Panc1 (cell line): ENCODE measurements around the gene PRM3.

Source experiments
- POLR2AphosphoS5 ChIP-seq: IDR thresholded peaks from 2 replicates; pipeline ENCODE4 v1.6.1; 2012; ENCODE audit warnings: mild to moderate bottlenecking, low read depth, low read length, moderate library complexity
- SIN3A ChIP-seq: IDR thresholded peaks from 2 replicates; pipeline ENCODE4 v1.6.1; 2012; ENCODE audit warnings: low read depth, mild to moderate bottlenecking, low read length, moderate library complexity, borderline replicate concordance; ENCODE audit not compliant: insufficient read depth
- TF ChIP-seq, protein P1 (sequence below): fragments of 450-650 bp; IDR thresholded peaks from 2 replicates; pipeline ENCODE4 v1.5.1; 2017; ENCODE audit warnings: mild to moderate bottlenecking
- TF ChIP-seq, protein P2 (sequence below), 2 experiments: IDR thresholded peaks; 2 replicates each; pipeline ENCODE4 v1.6.1; 2011 to 2012; ENCODE audit warnings: low read depth in 2 of 2, control low read depth in 1 of 2, low read length in 1 of 2, mild to moderate bottlenecking in 1 of 2, moderate library complexity in 1 of 2; ENCODE audit not compliant: insufficient read depth in 1 of 2

DNA sequence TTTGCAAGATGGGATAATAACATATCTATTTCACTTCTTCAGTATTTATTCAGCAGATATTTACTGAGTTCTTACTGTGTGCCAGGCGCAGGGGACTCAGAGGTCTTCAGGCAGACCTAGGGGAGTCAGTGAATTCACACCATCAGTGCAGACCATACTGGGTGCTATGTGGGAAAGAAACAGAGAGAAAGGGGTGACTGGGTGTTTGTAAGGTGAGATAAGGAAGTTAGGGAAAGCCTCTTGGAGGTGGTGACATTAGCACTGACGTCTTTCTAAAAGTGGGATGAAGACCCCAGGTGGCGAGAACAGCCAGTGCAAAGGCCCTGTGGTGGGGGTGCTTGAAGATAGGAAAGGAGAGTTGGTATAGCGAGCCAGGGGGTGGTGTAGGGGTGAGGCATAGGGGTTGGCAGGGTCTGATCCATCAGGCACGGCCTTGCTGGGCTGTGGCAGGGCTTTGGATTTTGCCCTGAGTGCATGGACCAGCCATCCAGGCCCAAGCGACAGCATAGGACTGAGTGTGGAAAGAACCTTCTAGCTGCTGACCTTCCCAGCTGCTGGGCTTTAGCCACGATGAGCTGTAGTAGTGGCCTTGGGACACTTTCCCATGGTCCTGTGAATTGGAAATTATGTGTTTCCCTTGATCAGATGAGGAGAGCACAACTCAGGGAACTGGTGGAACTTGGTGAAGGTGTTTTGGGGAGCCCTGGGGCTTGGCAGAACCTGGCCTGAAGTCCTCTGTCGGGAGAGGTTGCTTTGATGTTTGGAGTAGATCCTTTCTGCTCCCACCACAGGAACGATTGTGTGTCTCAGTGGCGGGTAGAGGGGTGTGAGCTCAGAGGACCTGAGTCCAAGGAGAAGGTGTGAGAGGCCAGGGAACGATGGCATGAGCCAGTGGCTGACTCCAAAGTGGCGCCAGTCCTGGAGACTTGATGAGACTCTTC is 13.5 kb downstream of the PRM3 start:
- TF ChIP-seq, protein P1, sequence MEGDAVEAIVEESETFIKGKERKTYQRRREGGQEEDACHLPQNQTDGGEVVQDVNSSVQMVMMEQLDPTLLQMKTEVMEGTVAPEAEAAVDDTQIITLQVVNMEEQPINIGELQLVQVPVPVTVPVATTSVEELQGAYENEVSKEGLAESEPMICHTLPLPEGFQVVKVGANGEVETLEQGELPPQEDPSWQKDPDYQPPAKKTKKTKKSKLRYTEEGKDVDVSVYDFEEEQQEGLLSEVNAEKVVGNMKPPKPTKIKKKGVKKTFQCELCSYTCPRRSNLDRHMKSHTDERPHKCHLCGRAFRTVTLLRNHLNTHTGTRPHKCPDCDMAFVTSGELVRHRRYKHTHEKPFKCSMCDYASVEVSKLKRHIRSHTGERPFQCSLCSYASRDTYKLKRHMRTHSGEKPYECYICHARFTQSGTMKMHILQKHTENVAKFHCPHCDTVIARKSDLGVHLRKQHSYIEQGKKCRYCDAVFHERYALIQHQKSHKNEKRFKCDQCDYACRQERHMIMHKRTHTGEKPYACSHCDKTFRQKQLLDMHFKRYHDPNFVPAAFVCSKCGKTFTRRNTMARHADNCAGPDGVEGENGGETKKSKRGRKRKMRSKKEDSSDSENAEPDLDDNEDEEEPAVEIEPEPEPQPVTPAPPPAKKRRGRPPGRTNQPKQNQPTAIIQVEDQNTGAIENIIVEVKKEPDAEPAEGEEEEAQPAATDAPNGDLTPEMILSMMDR: no peak
- TF ChIP-seq, protein P2, sequence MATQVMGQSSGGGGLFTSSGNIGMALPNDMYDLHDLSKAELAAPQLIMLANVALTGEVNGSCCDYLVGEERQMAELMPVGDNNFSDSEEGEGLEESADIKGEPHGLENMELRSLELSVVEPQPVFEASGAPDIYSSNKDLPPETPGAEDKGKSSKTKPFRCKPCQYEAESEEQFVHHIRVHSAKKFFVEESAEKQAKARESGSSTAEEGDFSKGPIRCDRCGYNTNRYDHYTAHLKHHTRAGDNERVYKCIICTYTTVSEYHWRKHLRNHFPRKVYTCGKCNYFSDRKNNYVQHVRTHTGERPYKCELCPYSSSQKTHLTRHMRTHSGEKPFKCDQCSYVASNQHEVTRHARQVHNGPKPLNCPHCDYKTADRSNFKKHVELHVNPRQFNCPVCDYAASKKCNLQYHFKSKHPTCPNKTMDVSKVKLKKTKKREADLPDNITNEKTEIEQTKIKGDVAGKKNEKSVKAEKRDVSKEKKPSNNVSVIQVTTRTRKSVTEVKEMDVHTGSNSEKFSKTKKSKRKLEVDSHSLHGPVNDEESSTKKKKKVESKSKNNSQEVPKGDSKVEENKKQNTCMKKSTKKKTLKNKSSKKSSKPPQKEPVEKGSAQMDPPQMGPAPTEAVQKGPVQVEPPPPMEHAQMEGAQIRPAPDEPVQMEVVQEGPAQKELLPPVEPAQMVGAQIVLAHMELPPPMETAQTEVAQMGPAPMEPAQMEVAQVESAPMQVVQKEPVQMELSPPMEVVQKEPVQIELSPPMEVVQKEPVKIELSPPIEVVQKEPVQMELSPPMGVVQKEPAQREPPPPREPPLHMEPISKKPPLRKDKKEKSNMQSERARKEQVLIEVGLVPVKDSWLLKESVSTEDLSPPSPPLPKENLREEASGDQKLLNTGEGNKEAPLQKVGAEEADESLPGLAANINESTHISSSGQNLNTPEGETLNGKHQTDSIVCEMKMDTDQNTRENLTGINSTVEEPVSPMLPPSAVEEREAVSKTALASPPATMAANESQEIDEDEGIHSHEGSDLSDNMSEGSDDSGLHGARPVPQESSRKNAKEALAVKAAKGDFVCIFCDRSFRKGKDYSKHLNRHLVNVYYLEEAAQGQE (IDR thresholded peaks at IDR 0.05; ENCODE audit: insufficient read depth in 1 of 2, low read depth in 2 of 2, low read length in 1 of 2): no peak
- TF ChIP-seq POLR2AphosphoS5 (no peak), SIN3A (no peak)
